Sigmoid colon (tissue), 7 donors: ENCODE data around the gene TRO. TPM values are rescaled to one million over a fixed set of nuclear protein-coding genes. Genes with fewer than 3 reads are reported as not detected.

Experiments used
- DNase-seq: peaks from one replicate; pipeline ENCODE4 v3.0.0-alpha.2; 2019
- H3K27ac ChIP-seq, 4 donors: fragments of 200-600 bp; sonication (generic); one replicate each; pipeline ENCODE4 v1.5.1; 2016 to 2019; ENCODE audit warnings: mild to moderate bottlenecking in 1 of 4
- H3K27me3 ChIP-seq, 3 donors: fragments of 200-600 bp; sonication (generic); one replicate each; pipeline ENCODE4 v1.5.1; 2019; ENCODE audit warnings: mild to moderate bottlenecking in 1 of 3
- H3K36me3 ChIP-seq, 4 donors: fragments of 200-600 bp; sonication (generic); one replicate each; pipeline ENCODE4 v1.5.1; 2016 to 2019
- H3K4me1 ChIP-seq, 4 donors: fragments of 200-600 bp; sonication (generic); one replicate each; pipeline ENCODE4 v1.5.1; 2017 to 2019
- H3K4me3 ChIP-seq, 4 donors: fragments of 200-600 bp; sonication (generic); one replicate each; pipeline ENCODE4 v1.5.1; 2017 to 2019; ENCODE audit warnings: mild to moderate bottlenecking in 2 of 4, moderate library complexity in 1 of 4
- H3K9me3 ChIP-seq, 4 donors: fragments of 200-600 bp in 3 of 4; sonication (generic) in 3 of 4; one replicate each; pipeline versions ENCODE4 v1.5.1 to v1.6.1; 2013 to 2019
- EP300 ChIP-seq, 4 donors: sonication (generic); formaldehyde crosslinking; IDR thresholded peaks; one replicate each; pipeline ENCODE4 v1.6.1; 2017; ENCODE audit warnings: antibody characterized with exemption in 4 of 4
- POLR2A ChIP-seq, 2 donors: fragments of 450-650 bp; IDR thresholded peaks; one replicate each; pipeline ENCODE4 v1.6.1; 2016; ENCODE audit warnings: antibody characterized with exemption in 2 of 2, mild to moderate bottlenecking in 2 of 2, moderate library complexity in 2 of 2
- POLR2AphosphoS5 ChIP-seq, 4 donors: sonication (generic); formaldehyde crosslinking; IDR thresholded peaks; one replicate each; pipeline ENCODE4 v1.6.1; 2017; ENCODE audit warnings: antibody characterized with exemption in 4 of 4
- WGBS, 2 donors: extraction: QIAGEN DNeasy Blood & Tissue Kit; methylation state at CpG; one replicate each; pipeline ENCODE4 v1.1.7; 2013; 5-methylcytosine and 5-hydroxymethylcytosine counted together
- intact Hi-C: fragments of 100-400 bp; cut with DNase I; formaldehyde crosslinking; loops from one replicate; pipeline ENCODE4 v1.15.1; 2023
- polyA plus RNA-seq, 3 donors: library from polyadenylated mRNA; stranded (reverse); fragments of 200-250 nt; gene quantifications; one replicate each; pipeline ENCODE4 v1.2.3, GENCODE V29; 2013
- total RNA-seq, 4 donors: library from RNA; depleted of rRNA; stranded (reverse); fragments of >200 nt; gene quantifications; one replicate each; pipeline ENCODE4 v1.1.0, GENCODE V29; 2016
- TF ChIP-seq, protein P1 (sequence below), 4 experiments: fragments of 450-650 bp in 3 of 4; fragments of 200-600 bp in 1 of 4; IDR thresholded peaks; one replicate each; pipeline ENCODE4 v1.5.1; 2016 to 2019; ENCODE audit warnings: antibody characterized with exemption in 4 of 4, mild to moderate bottlenecking in 3 of 4, moderate library complexity in 2 of 4
- donor health status: healthy with polysubstance abuse.
- donor health status: Bipolar disorder and iron deficiency.
- donor health status: healthy.

The TRO gene, protein sequence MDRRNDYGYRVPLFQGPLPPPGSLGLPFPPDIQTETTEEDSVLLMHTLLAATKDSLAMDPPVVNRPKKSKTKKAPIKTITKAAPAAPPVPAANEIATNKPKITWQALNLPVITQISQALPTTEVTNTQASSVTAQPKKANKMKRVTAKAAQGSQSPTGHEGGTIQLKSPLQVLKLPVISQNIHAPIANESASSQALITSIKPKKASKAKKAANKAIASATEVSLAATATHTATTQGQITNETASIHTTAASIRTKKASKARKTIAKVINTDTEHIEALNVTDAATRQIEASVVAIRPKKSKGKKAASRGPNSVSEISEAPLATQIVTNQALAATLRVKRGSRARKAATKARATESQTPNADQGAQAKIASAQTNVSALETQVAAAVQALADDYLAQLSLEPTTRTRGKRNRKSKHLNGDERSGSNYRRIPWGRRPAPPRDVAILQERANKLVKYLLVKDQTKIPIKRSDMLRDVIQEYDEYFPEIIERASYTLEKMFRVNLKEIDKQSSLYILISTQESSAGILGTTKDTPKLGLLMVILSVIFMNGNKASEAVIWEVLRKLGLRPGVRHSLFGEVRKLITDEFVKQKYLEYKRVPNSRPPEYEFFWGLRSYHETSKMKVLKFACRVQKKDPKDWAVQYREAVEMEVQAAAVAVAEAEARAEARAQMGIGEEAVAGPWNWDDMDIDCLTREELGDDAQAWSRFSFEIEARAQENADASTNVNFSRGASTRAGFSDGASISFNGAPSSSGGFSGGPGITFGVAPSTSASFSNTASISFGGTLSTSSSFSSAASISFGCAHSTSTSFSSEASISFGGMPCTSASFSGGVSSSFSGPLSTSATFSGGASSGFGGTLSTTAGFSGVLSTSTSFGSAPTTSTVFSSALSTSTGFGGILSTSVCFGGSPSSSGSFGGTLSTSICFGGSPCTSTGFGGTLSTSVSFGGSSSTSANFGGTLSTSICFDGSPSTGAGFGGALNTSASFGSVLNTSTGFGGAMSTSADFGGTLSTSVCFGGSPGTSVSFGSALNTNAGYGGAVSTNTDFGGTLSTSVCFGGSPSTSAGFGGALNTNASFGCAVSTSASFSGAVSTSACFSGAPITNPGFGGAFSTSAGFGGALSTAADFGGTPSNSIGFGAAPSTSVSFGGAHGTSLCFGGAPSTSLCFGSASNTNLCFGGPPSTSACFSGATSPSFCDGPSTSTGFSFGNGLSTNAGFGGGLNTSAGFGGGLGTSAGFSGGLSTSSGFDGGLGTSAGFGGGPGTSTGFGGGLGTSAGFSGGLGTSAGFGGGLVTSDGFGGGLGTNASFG (N-terminal part only)
- total RNA-seq (10 to 100 TPM in 2 of 4 donors, 1 to 10 TPM in 2; 5.8 to 19.9 (median 9.5) TPM), polyA plus RNA-seq (1 to 10 TPM in 2 of 3 donors, under 1 TPM in 1; 0.92 to 2.1 (median 1.2) TPM)

- TF ChIP-seq EP300 (IDR thresholded peaks at IDR 0.05) (no peak), POLR2AphosphoS5 (IDR thresholded peaks at IDR 0.05) (no peak), POLR2A (IDR thresholded peaks at IDR 0.05) (no peak)
- TF ChIP-seq, protein P1, sequence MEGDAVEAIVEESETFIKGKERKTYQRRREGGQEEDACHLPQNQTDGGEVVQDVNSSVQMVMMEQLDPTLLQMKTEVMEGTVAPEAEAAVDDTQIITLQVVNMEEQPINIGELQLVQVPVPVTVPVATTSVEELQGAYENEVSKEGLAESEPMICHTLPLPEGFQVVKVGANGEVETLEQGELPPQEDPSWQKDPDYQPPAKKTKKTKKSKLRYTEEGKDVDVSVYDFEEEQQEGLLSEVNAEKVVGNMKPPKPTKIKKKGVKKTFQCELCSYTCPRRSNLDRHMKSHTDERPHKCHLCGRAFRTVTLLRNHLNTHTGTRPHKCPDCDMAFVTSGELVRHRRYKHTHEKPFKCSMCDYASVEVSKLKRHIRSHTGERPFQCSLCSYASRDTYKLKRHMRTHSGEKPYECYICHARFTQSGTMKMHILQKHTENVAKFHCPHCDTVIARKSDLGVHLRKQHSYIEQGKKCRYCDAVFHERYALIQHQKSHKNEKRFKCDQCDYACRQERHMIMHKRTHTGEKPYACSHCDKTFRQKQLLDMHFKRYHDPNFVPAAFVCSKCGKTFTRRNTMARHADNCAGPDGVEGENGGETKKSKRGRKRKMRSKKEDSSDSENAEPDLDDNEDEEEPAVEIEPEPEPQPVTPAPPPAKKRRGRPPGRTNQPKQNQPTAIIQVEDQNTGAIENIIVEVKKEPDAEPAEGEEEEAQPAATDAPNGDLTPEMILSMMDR (IDR thresholded peaks at IDR 0.05), result no peak
- Histone ChIP-seq H3K27ac (peak within 1 kb of the TSS in 3 of 4 donors; percentile 53 to 62 (median 61)), H3K4me1 (peaks cover 0 to 6% (median 0%) of the 10 kb centered on the region in 4 donors), H3K9me3 (no peaks in the 10 kb centered on the region), H3K4me3 (peak within 1 kb of the TSS; percentile 34 to 54 (median 52)), H3K27me3 (no peaks in the 10 kb centered on the region), H3K36me3 (no peaks in the 10 kb centered on the region)
- DNase-seq, result no peak
- WGBS, 2 donors, result 1 to 9% methylated on average over 29 of the region's 29 CpGs
- intact Hi-C loops, result loop anchor here (5.0 kb wide), 1 partner anchor 81 kb away; the partner anchor contains the start of gene APEX2
Measured at GRCh38 chrX:54920610-54921426, at the start of gene TRO. TRO (plus strand) TSS chrX:54920824; CDS start chrX:54922247, 1,423 bp downstream.

DNA sequence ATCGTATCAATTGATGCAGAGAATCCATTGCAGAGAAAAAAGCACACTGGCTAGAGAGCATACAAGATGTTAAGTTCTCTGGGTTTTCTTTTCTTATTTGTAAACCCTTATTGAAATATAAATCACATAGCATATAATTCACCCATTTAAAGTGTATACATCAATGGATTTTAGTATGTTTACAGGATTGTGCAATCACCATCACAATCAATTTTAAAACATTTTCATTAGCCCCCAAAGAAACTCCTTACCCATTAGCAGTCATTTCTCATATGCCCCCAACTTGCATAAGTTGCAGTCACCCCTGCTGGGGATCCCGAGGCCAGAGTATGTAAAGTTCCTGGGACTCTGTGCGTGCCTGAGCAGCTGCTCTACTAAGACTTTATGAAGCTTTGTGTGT lies 34.9 kb upstream of the TRO start:
- Histone ChIP-seq H3K27ac (no peak overlapping the region), H3K36me3 (no peaks in the 10 kb centered on the region), H3K9me3 (no peaks in the 10 kb centered on the region), H3K27me3 (no peaks in the 10 kb centered on the region), H3K4me1 (no peaks in the 10 kb centered on the region), H3K4me3 (no peak overlapping the region)
- 78 to 79% methylated on average over 3 of the region's 3 CpGs for WGBS, 2 donors
- intact Hi-C loops, result no loop called here
- TF ChIP-seq, protein P1 (IDR thresholded peaks at IDR 0.05), result no peak
- TF ChIP-seq EP300 (IDR thresholded peaks at IDR 0.05) (no peak), POLR2AphosphoS5 (IDR thresholded peaks at IDR 0.05) (no peak), POLR2A (IDR thresholded peaks at IDR 0.05) (no peak)
- DNase-seq, result no peak

- H3K27me3 ChIP-seq, result no peaks in the 10 kb centered on the region
- WGBS, 2 donors, result 5 to 14% methylated on average over 3 of the region's 3 CpGs
- TF ChIP-seq, protein P1 (IDR thresholded peaks at IDR 0.05), result peak in 1 of 4 experiments; percentile 35
- TF ChIP-seq POLR2AphosphoS5 (IDR thresholded peaks at IDR 0.05), result no peak
- TF ChIP-seq EP300 (IDR thresholded peaks at IDR 0.05), result no peak
- H3K9me3 ChIP-seq, result no peaks in the 10 kb centered on the region
- no peaks in the 10 kb centered on the region for H3K36me3 ChIP-seq
- H3K4me1 ChIP-seq, result no peaks in the 10 kb centered on the region
- H3K27ac ChIP-seq, result no peak overlapping the region
- no peak overlapping the region for H3K4me3 ChIP-seq
- no peak for DNase-seq
- intact Hi-C loops, result loop anchor here (5.0 kb wide), 1 partner anchor 166 kb away; no protein-coding TSS in a partner anchor
Measured at GRCh38 chrX:54891573-54891972, 29.1 kb upstream of the TRO start.
